ENCODE data around the gene RGS6.

DNA sequence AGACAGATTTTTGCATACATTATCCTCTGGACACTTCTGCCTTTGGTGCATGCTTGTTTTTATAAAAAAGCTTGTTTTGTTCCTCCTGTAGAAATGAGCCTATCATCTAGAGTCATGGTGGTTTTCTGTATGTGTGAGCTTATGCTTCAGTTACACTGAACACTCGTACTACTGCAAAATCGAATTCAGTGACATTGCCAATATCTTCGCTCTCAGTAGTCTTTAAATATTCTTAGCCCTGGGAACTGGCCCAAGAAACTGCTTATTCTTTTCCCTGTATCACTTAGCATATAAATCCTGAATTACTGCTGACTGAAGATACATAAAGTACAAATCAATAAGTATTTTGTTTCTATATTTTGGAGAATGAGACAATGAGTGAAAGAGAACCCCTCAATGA, 70.5 kb downstream of the RGS6 start:
- TF ChIP-seq, protein P1, sequence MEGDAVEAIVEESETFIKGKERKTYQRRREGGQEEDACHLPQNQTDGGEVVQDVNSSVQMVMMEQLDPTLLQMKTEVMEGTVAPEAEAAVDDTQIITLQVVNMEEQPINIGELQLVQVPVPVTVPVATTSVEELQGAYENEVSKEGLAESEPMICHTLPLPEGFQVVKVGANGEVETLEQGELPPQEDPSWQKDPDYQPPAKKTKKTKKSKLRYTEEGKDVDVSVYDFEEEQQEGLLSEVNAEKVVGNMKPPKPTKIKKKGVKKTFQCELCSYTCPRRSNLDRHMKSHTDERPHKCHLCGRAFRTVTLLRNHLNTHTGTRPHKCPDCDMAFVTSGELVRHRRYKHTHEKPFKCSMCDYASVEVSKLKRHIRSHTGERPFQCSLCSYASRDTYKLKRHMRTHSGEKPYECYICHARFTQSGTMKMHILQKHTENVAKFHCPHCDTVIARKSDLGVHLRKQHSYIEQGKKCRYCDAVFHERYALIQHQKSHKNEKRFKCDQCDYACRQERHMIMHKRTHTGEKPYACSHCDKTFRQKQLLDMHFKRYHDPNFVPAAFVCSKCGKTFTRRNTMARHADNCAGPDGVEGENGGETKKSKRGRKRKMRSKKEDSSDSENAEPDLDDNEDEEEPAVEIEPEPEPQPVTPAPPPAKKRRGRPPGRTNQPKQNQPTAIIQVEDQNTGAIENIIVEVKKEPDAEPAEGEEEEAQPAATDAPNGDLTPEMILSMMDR (IDR thresholded peaks at IDR 0.05 in 4 of 5, conservative IDR thresholded peaks at IDR 0.05 in 1 of 5): no peak
- TF ChIP-seq POLR2A (IDR thresholded peaks at IDR 0.05): no peak

Data from gastrocnemius medialis (tissue), 4 donors.